HepG2 (cell line): ENCODE measurements around the gene C14orf119. TPM values are rescaled to one million over a fixed set of nuclear protein-coding genes. Genes with fewer than 3 reads are reported as not detected.

Source experiments
- ATM ChIP-seq: fragments of 450-650 bp; IDR thresholded peaks from 2 replicates; pipeline ENCODE4 v1.7.1; 2017; ENCODE audit warnings: mild to moderate bottlenecking, borderline replicate concordance
- GZF1 ChIP-seq: sonication (generic); formaldehyde crosslinking; IDR thresholded peaks from 2 replicates; pipeline ENCODE4 v1.5.1; 2020; ENCODE audit warnings: mild to moderate bottlenecking, missing genetic modification reagents
- HMG20A ChIP-seq: IDR thresholded peaks from 2 replicates; pipeline ENCODE4 v1.6.1; 2016; ENCODE audit warnings: borderline replicate concordance
- MATR3 ChIP-seq: sonication (generic); formaldehyde crosslinking; IDR thresholded peaks from 2 replicates; pipeline ENCODE4 v1.4.0; 2020; ENCODE audit warnings: missing genetic modification reagents
- PRMT3 ChIP-seq: sonication (generic); formaldehyde crosslinking; IDR thresholded peaks from 2 replicates; pipeline ENCODE4 v1.8.1; 2022; ENCODE audit warnings: low read depth, mild to moderate bottlenecking, moderate library complexity, missing genetic modification reagents, borderline replicate concordance
- RELA ChIP-seq: sonication (generic); formaldehyde crosslinking; IDR thresholded peaks from 2 replicates; pipeline ENCODE4 v1.4.0; 2020; ENCODE audit warnings: missing genetic modification reagents
- STAT5B ChIP-seq: sonication (generic); formaldehyde crosslinking; IDR thresholded peaks from 2 replicates; pipeline ENCODE4 v1.4.0; 2020; ENCODE audit warnings: missing genetic modification reagents
- TFDP2 ChIP-seq: sonication (generic); formaldehyde crosslinking; IDR thresholded peaks from 2 replicates; pipeline ENCODE4 v1.4.0; 2020; ENCODE audit warnings: missing genetic modification reagents
- ZBTB21 ChIP-seq: sonication (generic); formaldehyde crosslinking; IDR thresholded peaks from 2 replicates; pipeline ENCODE4 v1.4.0; 2020; ENCODE audit warnings: missing genetic modification reagents
- ZNF20 ChIP-seq: sonication (generic); formaldehyde crosslinking; IDR thresholded peaks from 2 replicates; pipeline ENCODE4 v1.4.0; 2020; ENCODE audit warnings: mild to moderate bottlenecking, moderate library complexity, missing genetic modification reagents
- ZNF274 ChIP-seq: sonication (generic); formaldehyde crosslinking; IDR thresholded peaks from 2 replicates; pipeline ENCODE4 v1.5.1; 2020; ENCODE audit warnings: mild to moderate bottlenecking, missing genetic modification reagents
- ZNF33A ChIP-seq: sonication (generic); formaldehyde crosslinking; IDR thresholded peaks from 2 replicates; pipeline ENCODE4 v1.5.1; 2020; ENCODE audit warnings: missing genetic modification reagents, mild to moderate bottlenecking, moderate library complexity, borderline replicate concordance
- ZNF350 ChIP-seq: sonication (generic); formaldehyde crosslinking; IDR thresholded peaks from 2 replicates; pipeline ENCODE4 v1.4.0; 2020; ENCODE audit warnings: mild to moderate bottlenecking, low read depth, missing genetic modification reagents, borderline replicate concordance
- ZNF503 ChIP-seq: sonication (generic); formaldehyde crosslinking; IDR thresholded peaks from 2 replicates; pipeline ENCODE4 v1.4.0; 2020; ENCODE audit warnings: missing genetic modification reagents
- ZNF570 ChIP-seq: sonication (generic); formaldehyde crosslinking; IDR thresholded peaks from 2 replicates; pipeline ENCODE4 v1.4.0; 2020; ENCODE audit warnings: mild to moderate bottlenecking, missing genetic modification reagents, borderline replicate concordance
- ZNF713 ChIP-seq: sonication (generic); formaldehyde crosslinking; IDR thresholded peaks from 2 replicates; pipeline ENCODE4 v1.4.0; 2020; ENCODE audit warnings: mild to moderate bottlenecking, missing genetic modification reagents
- ZNF792 ChIP-seq: IDR thresholded peaks from 2 replicates; pipeline ENCODE4 v1.6.1; 2016
- polyA plus RNA-seq, 8 experiments: library from polyadenylated mRNA; depleted of rRNA in 3 of 8; stranded (reverse) in 7 of 8; unstranded in 1 of 8; fragments of >200 nt; fragmentation: Illumina TruSeq in 4 of 8; extraction: Trizol in 4 of 8; gene quantifications; 2 replicates each; pipeline versions ENCODE4 v1.2.1 to v1.2.3, GENCODE V29; 2011 to 2016; ENCODE audit warnings: low read depth in 4 of 8, missing spikeins in 1 of 8, mixed read lengths in 1 of 8; ENCODE audit not compliant: insufficient read depth in 1 of 8
- total RNA-seq, 5 experiments: library from RNA; depleted of rRNA; stranded (reverse); fragments of >200 nt; fragmentation: Illumina TruSeq; extraction: Trizol; gene quantifications; 2 replicates each; pipeline ENCODE4 v1.2.3, GENCODE V29; 2016; ENCODE audit warnings: low read depth in 1 of 5
- TF ChIP-seq, protein P1 (sequence below): sonication (generic); formaldehyde crosslinking; IDR thresholded peaks from 2 replicates; pipeline ENCODE4 v1.4.0; 2020; ENCODE audit warnings: missing genetic modification reagents, borderline replicate concordance
- TF ChIP-seq, protein P2 (sequence below): IDR thresholded peaks from 2 replicates; pipeline ENCODE4 v1.6.1; 2012; ENCODE audit warnings: inconsistent platforms

C14orf119 gene
- total and polyA plus RNA-seq, 2 of the 13 experiments (the other 11 are each of a cell fraction or from before 2014, with no cell fraction given): 117 to 206 TPM

DNA sequence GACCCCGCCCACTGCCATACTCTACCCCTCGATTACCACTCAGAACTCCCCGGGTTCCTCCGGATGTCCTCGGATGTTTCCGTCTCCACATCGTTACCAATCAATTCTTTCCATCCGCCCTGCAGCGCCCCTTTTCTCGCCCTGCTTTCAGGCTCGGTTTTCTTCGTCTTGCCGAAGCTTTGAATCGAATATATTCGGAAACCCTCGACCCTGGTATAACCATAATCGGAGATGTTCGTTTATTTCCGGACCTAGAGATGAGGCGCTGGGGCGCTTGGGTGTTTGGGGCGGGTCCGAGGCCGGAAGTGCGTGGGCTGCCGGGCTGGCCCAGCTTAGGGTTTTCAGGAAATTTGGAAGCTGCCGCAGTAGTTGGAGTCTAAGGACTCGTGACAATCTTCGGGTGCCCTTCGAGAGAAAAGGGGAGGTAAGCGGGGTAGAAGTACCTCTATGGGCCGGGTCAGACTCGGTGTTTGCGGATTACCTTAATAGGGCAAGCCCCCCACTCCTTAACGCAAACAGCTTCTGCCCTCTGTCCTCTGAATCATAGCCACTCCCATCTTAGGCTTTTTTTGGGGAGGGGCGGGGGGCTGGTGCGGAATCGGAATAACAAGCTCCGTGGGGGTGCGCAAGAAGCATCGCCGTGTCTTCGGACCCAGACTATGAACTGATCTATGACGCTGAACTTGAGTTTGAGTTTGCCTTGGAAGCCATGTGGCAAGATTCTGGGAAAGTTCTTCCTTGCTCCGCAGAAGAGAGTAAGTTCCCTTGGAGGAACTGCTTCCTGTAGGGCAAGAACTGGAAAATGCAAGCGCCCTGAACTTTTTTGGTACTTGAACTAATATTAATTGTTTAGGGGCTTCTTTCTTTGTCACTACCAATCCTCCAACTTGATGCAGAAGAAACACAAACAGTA, at the start of gene C14orf119 (continued):
- TF ChIP-seq ATM (no peak), ZBTB21 (CRISPR knock-in tag) (peak; percentile 69), STAT5B (CRISPR knock-in tag) (peak; percentile 39; the same call in 1 of the 2 replicates), ZNF792 (no peak; the same call in none of the 2 replicates), GZF1 (CRISPR knock-in tag) (no peak), HMG20A (CRISPR knock-in tag) (no peak), ZNF713 (CRISPR knock-in tag) (peak; percentile 87; the same call in 1 of the 2 replicates), MATR3 (CRISPR knock-in tag) (no peak), RELA (no peak), ZNF274 (peak; percentile 30; the same call in 1 of the 2 replicates), TFDP2 (no peak), ZNF350 (CRISPR knock-in tag) (peak; percentile 23; the same call in 1 of the 2 replicates), ZNF503 (CRISPR knock-in tag) (no peak), ZNF570 (no peak; the same call in 1 of the 2 replicates), ZNF33A (0 out of 2 replicates have a peak, but pooled peaks have one; percentile 11), PRMT3 (CRISPR knock-in tag) (no peak), ZNF20 (peak; percentile 5; the same call in 1 of the 2 replicates)
- TF ChIP-seq, protein P1, sequence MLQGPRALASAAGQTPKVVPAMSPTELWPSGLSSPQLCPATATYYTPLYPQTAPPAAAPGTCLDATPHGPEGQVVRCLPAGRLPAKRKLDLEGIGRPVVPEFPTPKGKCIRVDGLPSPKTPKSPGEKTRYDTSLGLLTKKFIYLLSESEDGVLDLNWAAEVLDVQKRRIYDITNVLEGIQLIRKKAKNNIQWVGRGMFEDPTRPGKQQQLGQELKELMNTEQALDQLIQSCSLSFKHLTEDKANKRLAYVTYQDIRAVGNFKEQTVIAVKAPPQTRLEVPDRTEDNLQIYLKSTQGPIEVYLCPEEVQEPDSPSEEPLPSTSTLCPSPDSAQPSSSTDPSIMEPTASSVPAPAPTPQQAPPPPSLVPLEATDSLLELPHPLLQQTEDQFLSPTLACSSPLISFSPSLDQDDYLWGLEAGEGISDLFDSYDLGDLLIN (CRISPR knock-in tag): peak; percentile 31; the same call in 1 of the 2 replicates
- TF ChIP-seq, protein P2, sequence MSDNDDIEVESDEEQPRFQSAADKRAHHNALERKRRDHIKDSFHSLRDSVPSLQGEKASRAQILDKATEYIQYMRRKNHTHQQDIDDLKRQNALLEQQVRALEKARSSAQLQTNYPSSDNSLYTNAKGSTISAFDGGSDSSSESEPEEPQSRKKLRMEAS: no peak
